Measurements from ENCODE around the gene RHOG.

RHOG gene

GRCh38 chr11:3840870-3841425 is at the start of gene RHOG:
TSS of gene RHOG (minus strand) at chr11:3840959. CDS start at chr11:3828138, 12,821 bp downstream.
- peak within 1 kb of the TSS; percentile 87 to 95 for H3K4me3 ChIP-seq (ENCODE audit: low read depth in 1 of 2, low read length in 2 of 2)
- peaks cover 40% of the 10 kb centered on the region for H3K4me1 ChIP-seq (ENCODE audit: insufficient read depth, low read length)
- H3K36me3 ChIP-seq (ENCODE audit: insufficient read depth, low read length) = no peaks in the 10 kb centered on the region
- H3K9ac ChIP-seq (ENCODE audit: low read length) = peak within 1 kb of the TSS; percentile 81
- H3K27ac ChIP-seq (ENCODE audit: low read depth, low read length) = peak within 1 kb of the TSS; percentile 93
- no peaks in the 10 kb centered on the region for H3K27me3 ChIP-seq (ENCODE audit: control insufficient read depth in 1 of 2, insufficient read depth in 2 of 2, low read length in 2 of 2)
- no peaks in the 10 kb centered on the region for H3K9me3 ChIP-seq (ENCODE audit: low read length)

DNA sequence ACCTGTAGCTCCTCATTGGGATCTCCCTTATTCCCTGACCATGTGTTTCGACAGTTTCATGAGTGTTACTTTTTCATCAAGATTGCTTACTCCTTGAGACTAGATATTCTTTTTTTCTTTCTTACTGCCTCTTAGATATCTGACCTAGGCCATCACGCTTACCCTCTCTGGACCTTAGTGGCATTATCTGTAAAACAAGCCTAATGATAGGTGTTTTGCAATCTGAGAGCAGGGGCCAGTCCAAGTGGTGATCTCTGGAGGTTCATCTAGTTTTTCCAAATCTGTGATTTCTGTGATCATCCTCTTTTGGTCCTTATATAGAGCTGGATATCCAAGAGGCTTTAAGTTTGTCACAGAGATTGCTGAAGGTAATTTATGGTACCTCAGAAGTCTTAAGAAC is 49.3 kb upstream of the RHOG start:
- Histone ChIP-seq H3K4me3 (ENCODE audit: low read depth in 1 of 2, low read length in 2 of 2) (no peak overlapping the region), H3K4me1 (ENCODE audit: insufficient read depth, low read length) (peaks cover 4% of the 10 kb centered on the region), H3K9me3 (ENCODE audit: low read length) (no peaks in the 10 kb centered on the region), H3K9ac (ENCODE audit: low read length) (no peak overlapping the region), H3K27me3 (ENCODE audit: control insufficient read depth in 1 of 2, insufficient read depth in 2 of 2, low read length in 2 of 2) (no peaks in the 10 kb centered on the region), H3K36me3 (ENCODE audit: insufficient read depth, low read length) (no peaks in the 10 kb centered on the region), H3K27ac (ENCODE audit: low read depth, low read length) (no peak overlapping the region)

- Histone ChIP-seq H3K9ac (ENCODE audit: low read length) (no peak overlapping the region), H3K27me3 (ENCODE audit: control insufficient read depth in 1 of 2, insufficient read depth in 2 of 2, low read length in 2 of 2) (no peaks in the 10 kb centered on the region), H3K36me3 (ENCODE audit: insufficient read depth, low read length) (no peaks in the 10 kb centered on the region), H3K4me1 (ENCODE audit: insufficient read depth, low read length) (no peaks in the 10 kb centered on the region), H3K27ac (ENCODE audit: low read depth, low read length) (no peak overlapping the region), H3K4me3 (ENCODE audit: low read depth in 1 of 2, low read length in 2 of 2) (no peak overlapping the region), H3K9me3 (ENCODE audit: low read length) (no peaks in the 10 kb centered on the region)
These were observed 48.1 kb upstream of the RHOG start for GRCh38 chr11:3888876-3889275.

- Histone ChIP-seq H3K27ac (ENCODE audit: low read depth, low read length) (no peak overlapping the region), H3K4me3 (ENCODE audit: low read depth in 1 of 2, low read length in 2 of 2) (no peak overlapping the region)
These were observed 46.2 kb upstream of the RHOG start for GRCh38 chr11:3886985-3887384.

GRCh38 chr11:3885855-3886254 is 45.1 kb upstream of the RHOG start:
- H3K9me3 ChIP-seq (ENCODE audit: low read length) = no peaks in the 10 kb centered on the region
- H3K4me1 ChIP-seq (ENCODE audit: insufficient read depth, low read length) = no peaks in the 10 kb centered on the region
- H3K4me3 ChIP-seq (ENCODE audit: low read depth in 1 of 2, low read length in 2 of 2) = no peak overlapping the region
- no peak overlapping the region for H3K9ac ChIP-seq (ENCODE audit: low read length)
- H3K36me3 ChIP-seq (ENCODE audit: insufficient read depth, low read length) = no peaks in the 10 kb centered on the region
- H3K27me3 ChIP-seq (ENCODE audit: control insufficient read depth in 1 of 2, insufficient read depth in 2 of 2, low read length in 2 of 2) = no peaks in the 10 kb centered on the region
- no peak overlapping the region for H3K27ac ChIP-seq (ENCODE audit: low read depth, low read length)

More at GRCh38 chr11:3886985-3887384, 46.2 kb upstream of the RHOG start:
- no peaks in the 10 kb centered on the region for H3K36me3 ChIP-seq (ENCODE audit: insufficient read depth, low read length)
- no peaks in the 10 kb centered on the region for H3K27me3 ChIP-seq (ENCODE audit: control insufficient read depth in 1 of 2, insufficient read depth in 2 of 2, low read length in 2 of 2)
- no peak overlapping the region for H3K9ac ChIP-seq (ENCODE audit: low read length)
- no peaks in the 10 kb centered on the region for H3K9me3 ChIP-seq (ENCODE audit: low read length)
- no peaks in the 10 kb centered on the region for H3K4me1 ChIP-seq (ENCODE audit: insufficient read depth, low read length)

DNA sequence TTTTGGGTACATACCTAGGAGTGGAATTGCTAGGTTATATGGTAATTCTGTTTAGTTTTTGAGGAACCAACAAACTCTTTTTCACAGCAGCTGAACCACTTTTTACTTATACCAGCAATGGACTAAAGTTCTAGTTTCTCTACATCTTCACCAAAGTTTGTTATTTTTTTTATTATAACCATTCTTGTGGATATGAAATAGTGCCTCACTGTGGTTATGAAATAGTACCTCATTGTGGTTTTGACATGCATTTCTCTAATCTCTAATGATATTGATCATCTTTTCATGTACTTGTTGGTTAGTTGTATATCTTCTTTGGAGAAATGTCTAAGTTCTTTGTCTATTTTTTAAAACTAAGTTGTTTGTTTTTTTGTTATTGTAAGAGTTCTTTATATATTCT is 41.9 kb upstream of the RHOG start:
- Histone ChIP-seq H3K36me3 (ENCODE audit: insufficient read depth, low read length) (no peaks in the 10 kb centered on the region), H3K9ac (ENCODE audit: low read length) (no peak overlapping the region), H3K27me3 (ENCODE audit: control insufficient read depth in 1 of 2, insufficient read depth in 2 of 2, low read length in 2 of 2) (no peaks in the 10 kb centered on the region), H3K4me1 (ENCODE audit: insufficient read depth, low read length) (peaks cover 24% of the 10 kb centered on the region), H3K4me3 (ENCODE audit: low read depth in 1 of 2, low read length in 2 of 2) (no peak overlapping the region), H3K9me3 (ENCODE audit: low read length) (no peaks in the 10 kb centered on the region), H3K27ac (ENCODE audit: low read depth, low read length) (no peak overlapping the region)

- no peak overlapping the region for H3K4me3 ChIP-seq (ENCODE audit: low read depth in 1 of 2, low read length in 2 of 2)
- no peak overlapping the region for H3K9ac ChIP-seq (ENCODE audit: low read length)
- no peaks in the 10 kb centered on the region for H3K9me3 ChIP-seq (ENCODE audit: low read length)
- H3K4me1 ChIP-seq (ENCODE audit: insufficient read depth, low read length) = peaks cover 40% of the 10 kb centered on the region
- H3K27me3 ChIP-seq (ENCODE audit: control insufficient read depth in 1 of 2, insufficient read depth in 2 of 2, low read length in 2 of 2) = no peaks in the 10 kb centered on the region
- no peaks in the 10 kb centered on the region for H3K36me3 ChIP-seq (ENCODE audit: insufficient read depth, low read length)
- no peak overlapping the region for H3K27ac ChIP-seq (ENCODE audit: low read depth, low read length)
These were observed 40.0 kb upstream of the RHOG start for GRCh38 chr11:3880724-3881123.

DNA sequence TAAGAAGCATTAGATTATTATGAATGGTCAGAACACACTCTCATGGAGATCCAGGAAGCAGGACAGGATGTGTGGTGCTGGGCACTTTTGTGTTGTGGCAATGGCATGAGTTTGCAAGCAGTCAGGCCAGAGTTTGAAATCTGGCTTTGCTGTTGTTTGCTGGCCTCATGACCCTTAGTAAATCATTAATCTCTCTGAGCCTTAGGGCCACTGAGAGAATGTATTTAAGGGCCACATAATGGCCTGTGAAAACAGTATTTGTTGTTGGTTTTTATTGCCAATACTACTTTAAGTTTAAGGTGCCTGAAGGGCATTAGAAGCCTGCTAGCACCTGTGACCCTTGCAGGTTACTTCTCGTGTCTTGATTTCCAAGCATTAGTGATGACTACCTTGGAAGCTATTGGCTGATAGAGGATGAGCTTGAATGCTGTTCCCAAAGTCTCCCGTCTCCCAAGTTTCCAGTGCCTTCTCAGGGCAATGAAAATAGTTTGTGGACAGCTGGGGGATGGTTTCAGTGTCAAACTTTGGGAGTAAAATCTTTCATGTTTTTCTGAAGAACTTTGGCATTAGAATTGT is 39.3 kb upstream of the RHOG start:
- Histone ChIP-seq H3K9ac (ENCODE audit: low read length) (no peak overlapping the region), H3K4me3 (ENCODE audit: low read depth in 1 of 2, low read length in 2 of 2) (no peak overlapping the region), H3K4me1 (ENCODE audit: insufficient read depth, low read length) (peaks cover 40% of the 10 kb centered on the region), H3K36me3 (ENCODE audit: insufficient read depth, low read length) (no peaks in the 10 kb centered on the region), H3K27ac (ENCODE audit: low read depth, low read length) (no peak overlapping the region), H3K9me3 (ENCODE audit: low read length) (no peaks in the 10 kb centered on the region), H3K27me3 (ENCODE audit: control insufficient read depth in 1 of 2, insufficient read depth in 2 of 2, low read length in 2 of 2) (no peaks in the 10 kb centered on the region)

GRCh38 chr11:3879216-3879966 is 38.6 kb upstream of the RHOG start:
- Histone ChIP-seq H3K27ac (ENCODE audit: low read depth, low read length) (no peak overlapping the region), H3K4me1 (ENCODE audit: insufficient read depth, low read length) (peaks cover 40% of the 10 kb centered on the region), H3K27me3 (ENCODE audit: control insufficient read depth in 1 of 2, insufficient read depth in 2 of 2, low read length in 2 of 2) (no peaks in the 10 kb centered on the region), H3K36me3 (ENCODE audit: insufficient read depth, low read length) (no peaks in the 10 kb centered on the region), H3K9me3 (ENCODE audit: low read length) (no peaks in the 10 kb centered on the region), H3K9ac (ENCODE audit: low read length) (no peak overlapping the region), H3K4me3 (ENCODE audit: low read depth in 1 of 2, low read length in 2 of 2) (no peak overlapping the region)

GRCh38 chr11:3878258-3878584 is 37.5 kb upstream of the RHOG start:
- no peak overlapping the region for H3K27ac ChIP-seq (ENCODE audit: low read depth, low read length)
- no peaks in the 10 kb centered on the region for H3K27me3 ChIP-seq (ENCODE audit: control insufficient read depth in 1 of 2, insufficient read depth in 2 of 2, low read length in 2 of 2)
- H3K4me3 ChIP-seq (ENCODE audit: low read depth in 1 of 2, low read length in 2 of 2) = no peak overlapping the region
- H3K9ac ChIP-seq (ENCODE audit: low read length) = no peak overlapping the region
- H3K4me1 ChIP-seq (ENCODE audit: insufficient read depth, low read length) = peaks cover 40% of the 10 kb centered on the region
- no peaks in the 10 kb centered on the region for H3K36me3 ChIP-seq (ENCODE audit: insufficient read depth, low read length)
- H3K9me3 ChIP-seq (ENCODE audit: low read length) = no peaks in the 10 kb centered on the region

- H3K27me3 ChIP-seq (ENCODE audit: control insufficient read depth in 1 of 2, insufficient read depth in 2 of 2, low read length in 2 of 2) = no peaks in the 10 kb centered on the region
- no peaks in the 10 kb centered on the region for H3K9me3 ChIP-seq (ENCODE audit: low read length)
- no peak overlapping the region for H3K4me3 ChIP-seq (ENCODE audit: low read depth in 1 of 2, low read length in 2 of 2)
- H3K27ac ChIP-seq (ENCODE audit: low read depth, low read length) = peak overlapping the region; percentile 24
- no peaks in the 10 kb centered on the region for H3K36me3 ChIP-seq (ENCODE audit: insufficient read depth, low read length)
- peaks cover 40% of the 10 kb centered on the region for H3K4me1 ChIP-seq (ENCODE audit: insufficient read depth, low read length)
- no peak overlapping the region for H3K9ac ChIP-seq (ENCODE audit: low read length)
These were observed 36.9 kb upstream of the RHOG start for GRCh38 chr11:3877364-3878257.
